Breast epithelium (tissue), 4 donors: ENCODE measurements around the gene TMEM139. TPM values are rescaled to one million over a fixed set of nuclear protein-coding genes. Genes with fewer than 3 reads are reported as not detected.
"Not testable (repeated sequence)": the region's sequence is repeated elsewhere in the genome, so short reads cannot be mapped to it uniquely, and the experiment has no call there.

Experiments
- DNase-seq, 2 donors: peaks; one replicate each; pipeline ENCODE4 v3.0.0-alpha.2; 2019; ENCODE audit warnings: low spot score in 2 of 2
- H3K27ac ChIP-seq, 2 donors: fragments of 200-600 bp; sonication (generic) in 1 of 2; one replicate each; pipeline ENCODE4 v1.5.1; 2016 to 2019; ENCODE audit warnings: mild to moderate bottlenecking in 1 of 2
- H3K27me3 ChIP-seq, 2 donors: fragments of 200-600 bp; sonication (generic) in 1 of 2; one replicate each; pipeline versions ENCODE4 v1.5.1 to v1.6.0; 2017 to 2019; ENCODE audit warnings: control low read depth in 1 of 2, mild to moderate bottlenecking in 1 of 2
- H3K36me3 ChIP-seq: fragments of 200-600 bp; one replicate; pipeline ENCODE4 v1.5.1; 2019
- H3K4me1 ChIP-seq, 2 donors: fragments of 200-600 bp; sonication (generic); one replicate each; pipeline ENCODE4 v1.5.1; 2016 to 2019; ENCODE audit warnings: control low read depth in 1 of 2
- H3K4me3 ChIP-seq, 3 donors: fragments of 200-600 bp; sonication (generic); 1 replicate in 2 of 3; 2 replicates in 1 of 3; pipeline ENCODE4 v1.5.1; 2016 to 2019; ENCODE audit warnings: mild to moderate bottlenecking in 3 of 3, moderate library complexity in 2 of 3
- H3K9me3 ChIP-seq, 2 donors: fragments of 200-600 bp; sonication (generic) in 1 of 2; one replicate each; pipeline ENCODE4 v1.5.1; 2016 to 2019; ENCODE audit warnings: control low read depth in 1 of 2
- CTCF ChIP-seq, 3 donors: fragments of 450-650 bp; IDR thresholded peaks; one replicate each; pipeline ENCODE4 v1.5.1; 2016 to 2017; ENCODE audit warnings: antibody characterized with exemption in 3 of 3, mild to moderate bottlenecking in 3 of 3, moderate library complexity in 3 of 3
- POLR2A ChIP-seq: fragments of 450-650 bp; IDR thresholded peaks from one replicate; pipeline ENCODE4 v1.6.1; 2016; ENCODE audit warnings: antibody characterized with exemption, mild to moderate bottlenecking, moderate library complexity
- POLR2AphosphoS5 ChIP-seq, 3 donors: sonication (generic); formaldehyde crosslinking; IDR thresholded peaks; one replicate each; pipeline ENCODE4 v1.6.1; 2017; ENCODE audit warnings: antibody characterized with exemption in 3 of 3
- intact Hi-C: fragments of 100-400 bp; cut with DNase I; formaldehyde crosslinking; loops from one replicate; pipeline ENCODE4 v1.15.1; 2023; ENCODE audit warnings: low total_unique reads
- total RNA-seq, 3 donors: library from RNA; depleted of rRNA; stranded (reverse); fragments of >200 nt; gene quantifications; one replicate each; pipeline ENCODE4 v1.1.0, GENCODE V29; 2016

The TMEM139 gene
- total RNA-seq, 3 donors from 2014 or later, result 1.4 to 27.4 (median 14.4) TPM

GRCh38 chr7:143261901-143262300 lies 22.9 kb upstream of the TMEM139 start:
- TF ChIP-seq CTCF (IDR thresholded peaks at IDR 0.05), result no peak
- TF ChIP-seq POLR2A, result no peak
- H3K4me1 ChIP-seq, result peaks cover 0 to 9% of the 10 kb centered on the region in 2 donors
- no peaks in the 10 kb centered on the region for H3K36me3 ChIP-seq
- H3K27me3 ChIP-seq, result no peaks in the 10 kb centered on the region
- DNase-seq, result no peak
- H3K27ac ChIP-seq, result no peak overlapping the region
- intact Hi-C loops, result no loop called here
- no peak overlapping the region for H3K4me3 ChIP-seq
- H3K9me3 ChIP-seq, result no peaks in the 10 kb centered on the region

DNA sequence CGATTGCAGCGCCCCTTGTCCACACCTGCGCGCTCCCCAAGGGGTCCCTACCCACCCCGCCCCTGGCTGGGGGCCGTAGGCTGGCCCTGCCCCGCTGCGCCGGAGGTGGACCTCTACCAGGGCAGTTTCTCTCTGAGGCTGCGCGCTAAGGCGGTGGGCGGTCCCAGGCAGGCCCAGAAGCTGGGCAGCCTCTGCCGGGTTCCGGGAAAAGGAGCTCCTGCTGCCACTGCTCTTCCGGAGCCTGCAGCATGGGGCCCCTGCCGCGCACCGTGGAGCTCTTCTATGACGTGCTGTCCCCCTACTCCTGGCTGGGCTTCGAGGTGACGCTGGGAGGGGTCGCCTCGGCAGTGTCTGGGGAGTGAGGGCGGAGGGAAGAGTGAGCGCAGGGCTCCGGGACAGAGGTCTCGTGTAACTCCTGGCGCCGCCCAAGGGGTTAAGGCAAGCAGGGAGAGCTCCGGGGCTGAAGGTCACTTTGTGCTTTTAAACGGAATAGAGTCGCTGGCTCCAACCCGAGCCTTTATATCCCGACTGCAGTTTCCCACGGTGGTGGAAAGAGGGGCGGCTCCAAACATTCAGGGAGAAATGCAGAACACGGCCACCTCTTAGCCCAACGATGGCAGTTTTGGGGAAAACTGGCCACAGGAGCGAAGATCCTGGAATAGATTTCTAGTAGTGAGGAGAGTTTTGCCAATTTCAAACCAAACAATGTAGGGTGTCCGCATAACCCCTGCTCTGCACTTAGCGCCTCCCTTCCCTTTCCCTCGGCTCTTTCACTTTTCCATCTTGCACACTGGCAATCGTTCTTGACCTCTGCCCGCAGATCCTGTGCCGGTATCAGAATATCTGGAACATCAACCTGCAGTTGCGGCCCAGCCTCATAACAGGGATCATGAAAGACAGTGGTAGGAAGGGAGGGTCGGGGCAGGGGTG lies 21.2 kb upstream of the TMEM139 start, which contains the start of gene GSTK1:
Gene GSTK1 (plus strand): TSS at position 176 of the 930 bp plus-strand sequence. CDS start 73 bp downstream, at position 249.
- intact Hi-C loops, result no loop called here
- Histone ChIP-seq H3K4me3 (peak within 1 kb of the TSS; percentile 70 to 87 (median 83)), H3K36me3 (no peaks in the 10 kb centered on the region), H3K4me1 (peaks cover 0 to 9% of the 10 kb centered on the region in 2 donors), H3K9me3 (no peaks in the 10 kb centered on the region), H3K27ac (peak within 1 kb of the TSS; percentile 81 to 92), H3K27me3 (no peaks in the 10 kb centered on the region)
- TF ChIP-seq POLR2AphosphoS5 (IDR thresholded peaks at IDR 0.05) (peak; percentile 54 to 80 (median 58)), CTCF (IDR thresholded peaks at IDR 0.05) (peak in 1 of 3 donors; percentile 6), POLR2A (peak; percentile 68)
- DNase-seq, result peak; percentile 65 to 84

DNA sequence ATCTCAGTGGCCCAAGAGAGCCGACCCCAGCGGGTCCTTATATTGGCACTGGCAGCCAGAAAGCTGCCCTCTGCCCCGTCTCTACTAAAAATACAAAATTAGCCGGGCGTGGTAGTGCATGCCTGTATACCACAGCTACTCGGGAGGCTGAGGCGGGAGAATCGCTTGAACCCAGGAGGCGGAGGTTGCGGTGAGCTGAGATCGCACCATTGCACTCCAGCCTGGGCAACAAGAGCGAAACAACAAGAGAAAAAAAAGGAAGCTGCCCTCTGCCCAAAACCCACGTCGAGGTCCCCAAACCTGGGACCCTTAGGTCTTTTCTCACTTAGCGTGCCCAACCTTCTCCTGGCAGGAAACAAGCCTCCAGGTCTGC lies 20.6 kb upstream of the TMEM139 start:
- H3K27me3 ChIP-seq, intact Hi-C loops, DNase-seq, H3K36me3 ChIP-seq, H3K4me1 ChIP-seq, H3K9me3 ChIP-seq: not testable (repeated sequence)
- Histone ChIP-seq H3K27ac (peak overlapping the region; percentile 81 to 92), H3K4me3 (peak overlapping the region; percentile 70 to 87 (median 83))

- no peaks in the 10 kb centered on the region for H3K36me3 ChIP-seq
- no peaks in the 10 kb centered on the region for H3K9me3 ChIP-seq
- TF ChIP-seq CTCF (IDR thresholded peaks at IDR 0.05) (no peak), POLR2A (no peak), POLR2AphosphoS5 (IDR thresholded peaks at IDR 0.05) (no peak)
- intact Hi-C loops, result no loop called here
- peak overlapping the region in 1 of 3 donors; percentile 83 for H3K4me3 ChIP-seq
- H3K4me1 ChIP-seq, result peaks cover 0 to 9% of the 10 kb centered on the region in 2 donors
- no peak for DNase-seq
- peak overlapping the region; percentile 81 to 92 for H3K27ac ChIP-seq
- H3K27me3 ChIP-seq, result no peaks in the 10 kb centered on the region
These were observed 19.6 kb upstream of the TMEM139 start for GRCh38 chr7:143265017-143265693.

DNA sequence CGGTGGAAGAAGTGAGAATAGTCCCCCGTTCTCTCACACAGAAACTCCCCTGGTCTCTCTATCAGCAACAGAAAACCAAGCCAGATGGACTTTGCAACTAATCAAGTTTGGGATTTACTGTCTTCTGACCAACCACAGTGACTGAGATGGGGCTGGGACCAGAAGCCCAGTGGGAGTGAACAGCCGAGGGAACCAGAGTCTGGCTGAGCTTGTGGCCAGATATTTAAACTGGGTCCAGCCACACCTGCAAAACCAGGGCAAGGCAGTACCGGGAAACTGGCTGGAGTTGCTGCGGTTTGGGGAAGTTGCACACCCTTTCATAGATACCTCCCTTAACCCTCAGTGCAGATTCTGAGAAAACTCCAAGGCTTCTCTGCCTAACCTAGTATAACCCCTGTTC lies 15.5 kb upstream of the TMEM139 start:
- TF ChIP-seq POLR2A (no peak), POLR2AphosphoS5 (IDR thresholded peaks at IDR 0.05) (no peak), CTCF (IDR thresholded peaks at IDR 0.05) (no peak)
- Histone ChIP-seq H3K27me3 (no peaks in the 10 kb centered on the region), H3K9me3 (no peaks in the 10 kb centered on the region), H3K4me1 (peaks cover 0 to 8% of the 10 kb centered on the region in 2 donors), H3K27ac (peak overlapping the region in 1 of 2 donors; percentile 40), H3K4me3 (no peak overlapping the region), H3K36me3 (no peaks in the 10 kb centered on the region)
- intact Hi-C loops, result no loop called here
- DNase-seq, result no peak
